ENCODE results near the gene AOC2. TPM values are rescaled to one million over a fixed set of nuclear protein-coding genes. Genes with fewer than 3 reads are reported as not detected.

Gene AOC2
- total and polyA plus RNA-seq, 2 of the 13 experiments (the other 11 are each of a cell fraction or from before 2014, with no cell fraction given) = 1.2 to 3.3 TPM

- TF ChIP-seq ZNF678 (CRISPR knock-in tag; IDR thresholded peaks at IDR 0.05) (no peak), SALL1 (CRISPR knock-in tag; IDR thresholded peaks at IDR 0.05) (peak; percentile 79), ZFP82 (CRISPR knock-in tag; IDR thresholded peaks at IDR 0.05; ENCODE audit: borderline replicate concordance) (no peak), SKIL (CRISPR knock-in tag; IDR thresholded peaks at IDR 0.05; ENCODE audit: borderline replicate concordance) (peak; percentile 91; the same call in 1 of the 2 replicates), ATF7 (IDR thresholded peaks at IDR 0.05) (no peak), ATF7 (CRISPR knock-in tag; IDR thresholded peaks at IDR 0.05) (no peak), SIN3B (IDR thresholded peaks at IDR 0.05; ENCODE audit: low read length) (no peak), HNF4G (IDR thresholded peaks at IDR 0.05; ENCODE audit: borderline replicate concordance, low read depth, low read length) (peak; percentile 79; the same call in 1 of the 2 replicates), HNF4G (CRISPR knock-in tag; IDR thresholded peaks at IDR 0.05; ENCODE audit: borderline replicate concordance, low read depth) (no peak; the same call in 1 of the 2 replicates), HMG20B (CRISPR knock-in tag; conservative IDR thresholded peaks at IDR 0.05) (peak; percentile 33; the same call in 1 of the 2 replicates), PRDM15 (CRISPR knock-in tag; IDR thresholded peaks at IDR 0.05) (no peak), TOPORS (CRISPR knock-in tag; IDR thresholded peaks at IDR 0.05) (no peak), ZSCAN5A (CRISPR knock-in tag; IDR thresholded peaks at IDR 0.05; ENCODE audit: borderline replicate concordance) (no peak), ZNF800 (CRISPR knock-in tag; IDR thresholded peaks at IDR 0.05) (no peak), POLR2AphosphoS5 (IDR thresholded peaks at IDR 0.05; ENCODE audit: low read depth, low read length) (no peak; the same call in 1 of the 2 replicates), KAT2B (IDR thresholded peaks at IDR 0.05; ENCODE audit: borderline replicate concordance, low read depth, low read length) (no peak), ATF4 (CRISPR knock-in tag; IDR thresholded peaks at IDR 0.05) (no peak), ETV6 (CRISPR knock-in tag; conservative IDR thresholded peaks at IDR 0.05) (no peak), ZNF33A (CRISPR knock-in tag; IDR thresholded peaks at IDR 0.05; ENCODE audit: borderline replicate concordance) (no peak)
These were observed 21.3 kb downstream of the AOC2 start (continued) for GRCh38 chr17:42865638-42866094.

Measured in HepG2 (cell line).